GM06990 (cell line): ENCODE measurements around the gene GPR137C.

ENCODE experiments used
- DNase-seq: peaks from one replicate; pipeline ENCODE4 v3.0.0-alpha.2; 2011; ENCODE audit not compliant: insufficient read length; ENCODE audit errors: extremely low read depth
- H3K27me3 ChIP-seq: replicated peaks from 2 replicates; pipeline ENCODE4 v1.6.0; 2011; ENCODE audit warnings: low read length; ENCODE audit not compliant: control insufficient read depth, insufficient read depth
- H3K36me3 ChIP-seq: 2 replicates; pipeline ENCODE4 v1.5.1; 2011; ENCODE audit warnings: low read length; ENCODE audit not compliant: control insufficient read depth, insufficient read depth
- H3K4me3 ChIP-seq: replicated peaks from 2 replicates; pipeline ENCODE4 v1.5.1; 2011; ENCODE audit warnings: low read depth, mild to moderate bottlenecking, control low read depth, low read length
- TF ChIP-seq, protein P1 (sequence below): IDR thresholded peaks from 2 replicates; pipeline ENCODE4 v1.5.1; 2011; ENCODE audit warnings: low read length, control low read depth, mild to moderate bottlenecking, inconsistent platforms; ENCODE audit not compliant: insufficient read depth, poor library complexity, severe bottlenecking

GPR137C gene

DNA sequence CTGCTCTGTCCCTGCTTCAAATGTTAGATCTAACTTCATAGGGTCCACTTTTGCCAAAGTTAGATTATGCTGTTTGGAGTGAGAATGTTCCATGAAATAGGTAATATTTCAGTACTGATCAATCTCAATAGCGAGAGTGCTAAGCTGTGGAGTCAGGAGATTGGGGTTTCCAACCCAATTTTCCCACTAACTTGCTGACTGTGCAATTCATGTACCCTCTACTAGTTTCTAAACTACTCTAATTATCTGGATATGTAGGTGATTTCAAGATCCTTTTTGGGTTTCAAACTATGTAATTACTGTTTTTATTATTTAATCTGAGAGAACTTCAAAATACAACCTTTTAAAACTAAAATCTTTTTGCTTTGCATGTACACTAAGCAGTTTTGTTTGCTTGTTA lies 45.9 kb downstream of the GPR137C start:
- TF ChIP-seq, protein P1, sequence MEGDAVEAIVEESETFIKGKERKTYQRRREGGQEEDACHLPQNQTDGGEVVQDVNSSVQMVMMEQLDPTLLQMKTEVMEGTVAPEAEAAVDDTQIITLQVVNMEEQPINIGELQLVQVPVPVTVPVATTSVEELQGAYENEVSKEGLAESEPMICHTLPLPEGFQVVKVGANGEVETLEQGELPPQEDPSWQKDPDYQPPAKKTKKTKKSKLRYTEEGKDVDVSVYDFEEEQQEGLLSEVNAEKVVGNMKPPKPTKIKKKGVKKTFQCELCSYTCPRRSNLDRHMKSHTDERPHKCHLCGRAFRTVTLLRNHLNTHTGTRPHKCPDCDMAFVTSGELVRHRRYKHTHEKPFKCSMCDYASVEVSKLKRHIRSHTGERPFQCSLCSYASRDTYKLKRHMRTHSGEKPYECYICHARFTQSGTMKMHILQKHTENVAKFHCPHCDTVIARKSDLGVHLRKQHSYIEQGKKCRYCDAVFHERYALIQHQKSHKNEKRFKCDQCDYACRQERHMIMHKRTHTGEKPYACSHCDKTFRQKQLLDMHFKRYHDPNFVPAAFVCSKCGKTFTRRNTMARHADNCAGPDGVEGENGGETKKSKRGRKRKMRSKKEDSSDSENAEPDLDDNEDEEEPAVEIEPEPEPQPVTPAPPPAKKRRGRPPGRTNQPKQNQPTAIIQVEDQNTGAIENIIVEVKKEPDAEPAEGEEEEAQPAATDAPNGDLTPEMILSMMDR: no peak
- Histone ChIP-seq H3K27me3 (no peaks in the 10 kb centered on the region), H3K4me3 (no peak overlapping the region), H3K36me3 (no peaks in the 10 kb centered on the region)
- DNase-seq: no peak

DNA sequence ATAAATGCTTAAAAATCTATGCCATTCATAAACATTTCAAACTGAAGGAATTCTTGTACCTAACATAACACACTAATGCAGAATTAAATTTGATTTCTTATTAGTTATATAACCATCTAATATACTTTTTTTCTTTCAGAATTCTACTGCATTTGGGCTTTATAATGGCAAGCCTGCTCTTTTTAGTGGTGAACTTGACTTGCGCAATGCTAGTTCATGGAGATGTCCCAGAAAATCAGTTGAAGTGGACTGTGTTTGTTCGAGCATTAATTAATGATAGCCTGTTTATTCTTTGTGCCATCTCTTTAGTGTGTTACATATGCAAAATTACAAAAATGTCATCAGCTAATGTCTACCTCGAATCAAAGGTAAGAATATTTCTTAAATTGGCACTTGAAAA lies 47.3 kb downstream of the GPR137C start:
- TF ChIP-seq, protein P1: no peak
- H3K27me3 ChIP-seq: no peaks in the 10 kb centered on the region
- no peaks in the 10 kb centered on the region for H3K36me3 ChIP-seq
- DNase-seq: no peak
- no peak overlapping the region for H3K4me3 ChIP-seq

- TF ChIP-seq, protein P1: no peak
- Histone ChIP-seq H3K4me3 (no peak overlapping the region), H3K36me3 (no peaks in the 10 kb centered on the region), H3K27me3 (no peaks in the 10 kb centered on the region)
- no peak for DNase-seq
Observed at GRCh38 chr14:52602131-52602530, 49.5 kb downstream of the GPR137C start.

- Histone ChIP-seq H3K27me3 (no peaks in the 10 kb centered on the region), H3K36me3 (no peaks in the 10 kb centered on the region), H3K4me3 (no peak overlapping the region)
- DNase-seq: no peak
- TF ChIP-seq, protein P1: no peak
Observed at GRCh38 chr14:52607061-52607460, 54.4 kb downstream of the GPR137C start.

DNA sequence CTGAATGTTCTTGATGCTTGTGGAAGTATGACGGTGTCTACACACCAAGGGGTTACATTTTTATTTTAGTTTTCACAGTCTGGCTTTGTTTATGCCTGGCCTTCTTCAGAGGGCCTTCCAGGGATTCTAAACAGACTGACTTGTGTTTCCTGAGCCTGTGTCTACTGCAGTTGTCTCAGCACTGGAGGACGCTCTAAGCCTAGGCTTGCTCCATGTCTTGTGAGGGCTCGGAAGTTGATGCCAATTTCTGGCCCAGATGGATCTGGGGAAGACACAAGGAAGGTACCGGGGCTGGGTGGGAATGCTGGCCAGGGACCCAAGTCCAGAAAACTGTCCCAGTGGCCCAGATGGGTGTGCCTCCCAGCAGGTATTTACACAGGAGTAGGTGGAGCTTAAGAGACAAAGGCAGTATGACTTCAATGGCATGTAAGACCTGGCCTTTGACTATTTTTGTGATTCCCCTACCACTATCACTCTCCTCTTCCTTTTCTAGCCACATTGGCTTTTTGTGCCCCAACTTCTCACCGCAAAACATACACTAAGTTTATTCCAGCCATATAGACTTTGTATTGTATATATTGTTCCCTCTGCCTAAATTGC lies 56.9 kb downstream of the GPR137C start:
- TF ChIP-seq, protein P1: no peak
- H3K4me3 ChIP-seq: no peak overlapping the region
- DNase-seq: no peak
- H3K36me3 ChIP-seq: no peaks in the 10 kb centered on the region
- H3K27me3 ChIP-seq: no peaks in the 10 kb centered on the region

GRCh38 chr14:52610187-52610586 lies 57.6 kb downstream of the GPR137C start:
- TF ChIP-seq, protein P1: no peak
- no peak for DNase-seq
- Histone ChIP-seq H3K27me3 (no peaks in the 10 kb centered on the region), H3K36me3 (no peaks in the 10 kb centered on the region), H3K4me3 (no peak overlapping the region)
